Duodenal mucosa (tissue), 2 donors: ENCODE results near the gene PTPRM.
"Not testable (repeated sequence)": the region's sequence is repeated elsewhere in the genome, so short reads cannot be mapped to it uniquely, and the experiment has no call there.

Experiments
- H3K27ac ChIP-seq: one replicate; pipeline ENCODE4 v1.7.0; 2013; ENCODE audit warnings: low read depth, low read length
- H3K27me3 ChIP-seq, 2 donors: one replicate each; pipeline ENCODE4 v1.7.0; 2013; ENCODE audit warnings: low read length in 2 of 2, control low read depth in 1 of 2; ENCODE audit not compliant: insufficient read depth in 2 of 2, control insufficient read depth in 1 of 2
- H3K36me3 ChIP-seq, 2 donors: one replicate each; pipeline ENCODE4 v1.7.0; 2013; ENCODE audit warnings: low read length in 2 of 2, control low read depth in 1 of 2; ENCODE audit not compliant: insufficient read depth in 2 of 2, control insufficient read depth in 1 of 2
- H3K4me1 ChIP-seq, 2 donors: one replicate each; pipeline ENCODE4 v1.7.0; 2013; ENCODE audit warnings: low read length in 2 of 2, control low read depth in 1 of 2; ENCODE audit not compliant: insufficient read depth in 2 of 2, control insufficient read depth in 1 of 2
- H3K4me3 ChIP-seq, 2 donors: one replicate each; pipeline ENCODE4 v1.7.0; 2013; ENCODE audit warnings: low read length in 2 of 2, low read depth in 1 of 2
- H3K9ac ChIP-seq, 2 donors: one replicate each; pipeline ENCODE4 v1.7.0; 2013; ENCODE audit warnings: low read length in 2 of 2, low read depth in 1 of 2
- H3K9me3 ChIP-seq, 2 donors: one replicate each; pipeline ENCODE4 v1.7.0; 2013; ENCODE audit warnings: low read length in 2 of 2, control low read depth in 1 of 2; ENCODE audit not compliant: control insufficient read depth in 1 of 2

Gene PTPRM

GRCh38 chr18:8431036-8431435 is 863.9 kb downstream of the PTPRM start:
- Histone ChIP-seq H3K9ac (no peak overlapping the region), H3K36me3 (no peaks in the 10 kb centered on the region), H3K9me3 (no peaks in the 10 kb centered on the region), H3K4me1 (no peaks in the 10 kb centered on the region), H3K27me3 (no peaks in the 10 kb centered on the region), H3K4me3 (no peak overlapping the region), H3K27ac (no peak overlapping the region)

GRCh38 chr18:8433323-8433722 is 866.2 kb downstream of the PTPRM start:
- no peaks in the 10 kb centered on the region for H3K4me1 ChIP-seq
- no peak overlapping the region for H3K9ac ChIP-seq
- no peaks in the 10 kb centered on the region for H3K9me3 ChIP-seq
- H3K27ac ChIP-seq, result no peak overlapping the region
- H3K4me3 ChIP-seq, result no peak overlapping the region
- no peaks in the 10 kb centered on the region for H3K36me3 ChIP-seq
- H3K27me3 ChIP-seq, result no peaks in the 10 kb centered on the region

- no peaks in the 10 kb centered on the region for H3K27me3 ChIP-seq
- peaks cover 0 to under 1% of the 10 kb centered on the region in 2 donors for H3K9me3 ChIP-seq
- H3K9ac ChIP-seq, result no peak overlapping the region
- no peak overlapping the region for H3K27ac ChIP-seq
- H3K4me3 ChIP-seq, result no peak overlapping the region
- no peaks in the 10 kb centered on the region for H3K36me3 ChIP-seq
- H3K4me1 ChIP-seq, result no peaks in the 10 kb centered on the region
Observed at GRCh38 chr18:8433771-8434170, 866.7 kb downstream of the PTPRM start.

- H3K4me1 ChIP-seq, result no peaks in the 10 kb centered on the region
- H3K27ac ChIP-seq, result no peak overlapping the region
- no peaks in the 10 kb centered on the region for H3K27me3 ChIP-seq
- no peaks in the 10 kb centered on the region for H3K36me3 ChIP-seq
- peaks cover 0 to 9% of the 10 kb centered on the region in 2 donors for H3K9me3 ChIP-seq
- no peak overlapping the region for H3K9ac ChIP-seq
- no peak overlapping the region for H3K4me3 ChIP-seq
Observed at GRCh38 chr18:8435376-8435775, 868.3 kb downstream of the PTPRM start.

GRCh38 chr18:8439055-8439454 is 871.9 kb downstream of the PTPRM start:
- H3K27ac ChIP-seq, result no peak overlapping the region
- H3K4me3 ChIP-seq, result no peak overlapping the region
- H3K27me3 ChIP-seq, result no peaks in the 10 kb centered on the region
- H3K9ac ChIP-seq, result no peak overlapping the region
- no peaks in the 10 kb centered on the region for H3K36me3 ChIP-seq
- H3K4me1 ChIP-seq, result no peaks in the 10 kb centered on the region
- peaks cover 0 to 11% of the 10 kb centered on the region in 2 donors for H3K9me3 ChIP-seq

- H3K27me3 ChIP-seq, result no peaks in the 10 kb centered on the region
- H3K36me3 ChIP-seq, result no peaks in the 10 kb centered on the region
- no peak overlapping the region for H3K9ac ChIP-seq
- H3K4me1 ChIP-seq, result no peaks in the 10 kb centered on the region
- peaks cover 0 to 11% of the 10 kb centered on the region in 2 donors for H3K9me3 ChIP-seq
- H3K4me3 ChIP-seq, result no peak overlapping the region
- H3K27ac ChIP-seq, result no peak overlapping the region
Observed at GRCh38 chr18:8443505-8443904, 876.4 kb downstream of the PTPRM start.

- H3K9me3 ChIP-seq, H3K9ac ChIP-seq, H3K36me3 ChIP-seq, H3K27me3 ChIP-seq, H3K4me1 ChIP-seq, H3K27ac ChIP-seq, H3K4me3 ChIP-seq: not testable (repeated sequence)
Observed at GRCh38 chr18:8446936-8447335, 879.8 kb downstream of the PTPRM start.

GRCh38 chr18:8448130-8448529 is 881.0 kb downstream of the PTPRM start:
- Histone ChIP-seq H3K4me3 (no peak overlapping the region), H3K4me1 (no peaks in the 10 kb centered on the region), H3K27me3 (peaks cover 0 to 3% of the 10 kb centered on the region in 2 donors), H3K27ac (no peak overlapping the region), H3K9ac (no peak overlapping the region), H3K36me3 (no peaks in the 10 kb centered on the region), H3K9me3 (no peaks in the 10 kb centered on the region)

- H3K27ac ChIP-seq, result no peak overlapping the region
Observed at GRCh38 chr18:8450013-8450412, 882.9 kb downstream of the PTPRM start.

GRCh38 chr18:8450898-8451665 is 884.0 kb downstream of the PTPRM start:
- Histone ChIP-seq H3K27ac (no peak overlapping the region), H3K4me1 (no peaks in the 10 kb centered on the region), H3K4me3 (no peak overlapping the region), H3K27me3 (peaks cover 0 to 3% of the 10 kb centered on the region in 2 donors), H3K9ac (no peak overlapping the region), H3K9me3 (no peaks in the 10 kb centered on the region), H3K36me3 (no peaks in the 10 kb centered on the region)

More at GRCh38 chr18:8450013-8450412, 882.9 kb downstream of the PTPRM start:
- Histone ChIP-seq H3K36me3 (no peaks in the 10 kb centered on the region), H3K27me3 (peaks cover 0 to 3% of the 10 kb centered on the region in 2 donors), H3K4me1 (no peaks in the 10 kb centered on the region), H3K9me3 (no peaks in the 10 kb centered on the region), H3K4me3 (no peak overlapping the region), H3K9ac (no peak overlapping the region)
